Sigmoid colon (tissue), 7 donors: ENCODE data around the gene RWDD3. TPM values are rescaled to one million over a fixed set of nuclear protein-coding genes. Genes with fewer than 3 reads are reported as not detected.

Source experiments
- DNase-seq: peaks from one replicate; pipeline ENCODE4 v3.0.0-alpha.2; 2019
- H3K27ac ChIP-seq, 4 donors: fragments of 200-600 bp; sonication (generic); one replicate each; pipeline ENCODE4 v1.5.1; 2016 to 2019; ENCODE audit warnings: mild to moderate bottlenecking in 1 of 4
- H3K27me3 ChIP-seq, 3 donors: fragments of 200-600 bp; sonication (generic); one replicate each; pipeline ENCODE4 v1.5.1; 2019; ENCODE audit warnings: mild to moderate bottlenecking in 1 of 3
- H3K36me3 ChIP-seq, 4 donors: fragments of 200-600 bp; sonication (generic); one replicate each; pipeline ENCODE4 v1.5.1; 2016 to 2019
- H3K4me1 ChIP-seq, 4 donors: fragments of 200-600 bp; sonication (generic); one replicate each; pipeline ENCODE4 v1.5.1; 2017 to 2019
- H3K4me3 ChIP-seq, 4 donors: fragments of 200-600 bp; sonication (generic); one replicate each; pipeline ENCODE4 v1.5.1; 2017 to 2019; ENCODE audit warnings: mild to moderate bottlenecking in 2 of 4, moderate library complexity in 1 of 4
- H3K9me3 ChIP-seq, 4 donors: fragments of 200-600 bp in 3 of 4; sonication (generic) in 3 of 4; one replicate each; pipeline versions ENCODE4 v1.5.1 to v1.6.1; 2013 to 2019
- CTCF ChIP-seq, 4 experiments: fragments of 450-650 bp in 3 of 4; fragments of 200-600 bp in 1 of 4; IDR thresholded peaks; one replicate each; pipeline ENCODE4 v1.5.1; 2016 to 2019; ENCODE audit warnings: antibody characterized with exemption in 4 of 4, mild to moderate bottlenecking in 3 of 4, moderate library complexity in 2 of 4
- EP300 ChIP-seq, 4 donors: sonication (generic); formaldehyde crosslinking; IDR thresholded peaks; one replicate each; pipeline ENCODE4 v1.6.1; 2017; ENCODE audit warnings: antibody characterized with exemption in 4 of 4
- POLR2A ChIP-seq, 2 donors: fragments of 450-650 bp; IDR thresholded peaks; one replicate each; pipeline ENCODE4 v1.6.1; 2016; ENCODE audit warnings: antibody characterized with exemption in 2 of 2, mild to moderate bottlenecking in 2 of 2, moderate library complexity in 2 of 2
- POLR2AphosphoS5 ChIP-seq, 4 donors: sonication (generic); formaldehyde crosslinking; IDR thresholded peaks; one replicate each; pipeline ENCODE4 v1.6.1; 2017; ENCODE audit warnings: antibody characterized with exemption in 4 of 4
- WGBS, 2 donors: extraction: QIAGEN DNeasy Blood & Tissue Kit; methylation state at CpG; one replicate each; pipeline ENCODE4 v1.1.7; 2013; 5-methylcytosine and 5-hydroxymethylcytosine counted together
- intact Hi-C: fragments of 100-400 bp; cut with DNase I; formaldehyde crosslinking; loops from one replicate; pipeline ENCODE4 v1.15.1; 2023
- polyA plus RNA-seq, 3 donors: library from polyadenylated mRNA; stranded (reverse); fragments of 200-250 nt; gene quantifications; one replicate each; pipeline ENCODE4 v1.2.3, GENCODE V29; 2013
- total RNA-seq, 4 donors: library from RNA; depleted of rRNA; stranded (reverse); fragments of >200 nt; gene quantifications; one replicate each; pipeline ENCODE4 v1.1.0, GENCODE V29; 2016
- donor health status: healthy with polysubstance abuse.
- donor health status: Bipolar disorder and iron deficiency.
- donor health status: healthy.

Gene RWDD3
- total and polyA plus RNA-seq, 7 donors: 11.1 to 27.6 (median 17.1) TPM

DNA sequence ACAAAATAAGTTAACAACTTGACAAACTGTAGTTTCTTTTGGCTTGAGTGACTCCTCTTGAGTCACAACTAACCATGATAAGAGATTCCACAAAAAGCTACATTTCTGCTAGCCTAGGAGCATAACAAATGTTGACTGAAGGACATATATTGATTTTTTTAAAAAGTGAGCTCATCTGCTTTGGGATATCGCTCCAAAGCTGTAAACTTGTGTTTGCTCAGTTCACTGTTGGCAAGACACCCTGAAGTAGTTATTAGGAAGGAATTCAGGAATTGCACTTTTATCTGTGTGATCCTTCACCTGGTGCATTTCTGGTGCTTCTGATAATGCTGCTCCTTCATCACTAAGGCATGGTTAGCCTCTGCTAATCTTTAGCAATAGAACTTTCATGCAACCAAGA is 23.7 kb downstream of the RWDD3 start:
- Histone ChIP-seq H3K27me3 (no peaks in the 10 kb centered on the region), H3K36me3 (no peaks in the 10 kb centered on the region), H3K27ac (no peak overlapping the region), H3K4me3 (no peak overlapping the region), H3K4me1 (no peaks in the 10 kb centered on the region), H3K9me3 (no peaks in the 10 kb centered on the region)
- intact Hi-C loops: no loop called here
- TF ChIP-seq POLR2A (IDR thresholded peaks at IDR 0.05): no peak
- TF ChIP-seq CTCF (IDR thresholded peaks at IDR 0.05): no peak
- TF ChIP-seq POLR2AphosphoS5 (IDR thresholded peaks at IDR 0.05): no peak
- TF ChIP-seq EP300 (IDR thresholded peaks at IDR 0.05): no peak
- DNase-seq: no peak
- WGBS, 2 donors: 18 to 74% methylated on average over 1 of the region's 1 CpG

- DNase-seq: no peak
- H3K9me3 ChIP-seq: no peaks in the 10 kb centered on the region
- no peaks in the 10 kb centered on the region for H3K27me3 ChIP-seq
- intact Hi-C loops: no loop called here
- no peaks in the 10 kb centered on the region for H3K4me1 ChIP-seq
- no peak overlapping the region for H3K4me3 ChIP-seq
- 79 to 92% methylated on average over 1 of the region's 1 CpG for WGBS, 2 donors
- H3K27ac ChIP-seq: no peak overlapping the region
- no peak for TF ChIP-seq EP300 (IDR thresholded peaks at IDR 0.05)
- TF ChIP-seq CTCF (IDR thresholded peaks at IDR 0.05): no peak
- no peak for TF ChIP-seq POLR2AphosphoS5 (IDR thresholded peaks at IDR 0.05)
- TF ChIP-seq POLR2A (IDR thresholded peaks at IDR 0.05): no peak
- no peaks in the 10 kb centered on the region for H3K36me3 ChIP-seq
Observed at GRCh38 chr1:95259245-95259644, 25.2 kb downstream of the RWDD3 start.

DNA sequence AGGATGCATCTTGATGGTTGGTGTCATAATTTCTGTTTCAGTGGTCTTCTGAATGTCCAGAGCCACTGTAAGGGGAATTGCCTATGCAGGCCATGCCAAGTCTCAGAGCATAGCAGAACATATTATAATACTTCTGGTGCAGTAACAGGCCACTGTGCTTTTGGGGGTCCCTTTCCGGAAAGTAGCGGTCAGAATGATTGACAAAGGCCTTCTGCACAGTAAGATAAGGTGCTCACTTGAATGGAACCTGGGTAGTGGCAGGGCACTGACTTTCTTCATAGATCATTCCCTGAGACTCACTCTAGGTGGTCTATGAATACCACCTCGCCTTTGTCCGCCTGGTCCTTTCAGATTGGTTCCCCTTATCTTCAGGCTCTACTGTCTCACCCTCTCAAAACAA is 28.9 kb downstream of the RWDD3 start:
- intact Hi-C loops: no loop called here
- Histone ChIP-seq H3K4me3 (no peak overlapping the region), H3K27ac (no peak overlapping the region), H3K4me1 (no peaks in the 10 kb centered on the region), H3K9me3 (no peaks in the 10 kb centered on the region), H3K27me3 (no peaks in the 10 kb centered on the region), H3K36me3 (no peaks in the 10 kb centered on the region)
- TF ChIP-seq POLR2AphosphoS5 (IDR thresholded peaks at IDR 0.05) (no peak), CTCF (IDR thresholded peaks at IDR 0.05) (no peak), POLR2A (IDR thresholded peaks at IDR 0.05) (no peak), EP300 (IDR thresholded peaks at IDR 0.05) (no peak)
- 87 to 92% methylated on average over 4 of the region's 4 CpGs for WGBS, 2 donors
- DNase-seq: no peak

- TF ChIP-seq EP300 (IDR thresholded peaks at IDR 0.05) (no peak), CTCF (IDR thresholded peaks at IDR 0.05) (no peak), POLR2A (IDR thresholded peaks at IDR 0.05) (no peak), POLR2AphosphoS5 (IDR thresholded peaks at IDR 0.05) (no peak)
- no peak for DNase-seq
- Histone ChIP-seq H3K36me3 (no peaks in the 10 kb centered on the region), H3K9me3 (no peaks in the 10 kb centered on the region), H3K4me3 (no peak overlapping the region), H3K27me3 (no peaks in the 10 kb centered on the region), H3K27ac (no peak overlapping the region), H3K4me1 (no peaks in the 10 kb centered on the region)
- 90 to 94% methylated on average over 5 of the region's 5 CpGs for WGBS, 2 donors
- intact Hi-C loops: no loop called here
Observed at GRCh38 chr1:95263450-95263849, 29.4 kb downstream of the RWDD3 start.

DNA sequence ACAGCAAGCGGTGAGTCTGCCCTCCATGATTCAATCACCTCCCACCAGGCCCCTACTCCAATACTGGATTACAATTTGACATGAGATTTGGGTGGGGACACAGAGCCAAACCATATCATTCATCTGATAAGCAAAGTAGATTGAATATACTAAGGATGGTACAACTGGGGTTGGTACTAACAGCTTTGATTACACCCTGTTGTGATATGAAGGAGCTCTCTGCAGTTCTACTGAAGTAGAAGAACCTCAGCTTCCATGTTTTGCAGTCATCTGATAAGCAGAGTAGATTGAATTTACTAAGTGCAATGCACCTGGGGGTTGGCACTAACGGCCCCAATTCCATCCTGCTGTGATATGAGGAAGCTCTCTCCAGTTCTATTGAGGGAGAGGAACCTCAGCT is 31.1 kb downstream of the RWDD3 start:
- WGBS, 2 donors: 60 to 73% methylated on average over 2 of the region's 2 CpGs

More for the DNA sequence above, 31.1 kb downstream of the RWDD3 start:
- H3K4me1 ChIP-seq: no peaks in the 10 kb centered on the region
- DNase-seq: no peak
- TF ChIP-seq POLR2A (IDR thresholded peaks at IDR 0.05) (no peak), EP300 (IDR thresholded peaks at IDR 0.05) (no peak), CTCF (IDR thresholded peaks at IDR 0.05) (no peak), POLR2AphosphoS5 (IDR thresholded peaks at IDR 0.05) (no peak)
- no peak overlapping the region for H3K27ac ChIP-seq
- H3K36me3 ChIP-seq: no peaks in the 10 kb centered on the region
- intact Hi-C loops: no loop called here
- no peaks in the 10 kb centered on the region for H3K27me3 ChIP-seq
- H3K4me3 ChIP-seq: no peak overlapping the region
- no peaks in the 10 kb centered on the region for H3K9me3 ChIP-seq
